Mucosa of descending colon (tissue), 3 donors: Measurements from ENCODE around the gene WNT7B. TPM values are rescaled to one million over a fixed set of nuclear protein-coding genes. Genes with fewer than 3 reads are reported as not detected.

Experiments used
- ATAC-seq: fragments of 200-7000 bp; cut with Tn5 transposase; one replicate; pipeline ENCODE4 v1.9.1; 2020; ENCODE audit warnings: mild to moderate bottlenecking, moderate library complexity
- DNase-seq, 3 donors: peaks; one replicate each; pipeline ENCODE4 v3.0.0-alpha.2; 2020
- H3K36me3 ChIP-seq: fragments of 200-600 bp; one replicate; pipeline ENCODE4 v1.8.0; 2021; ENCODE audit warnings: low read depth, mild to moderate bottlenecking
- H3K4me1 ChIP-seq: fragments of 200-600 bp; one replicate; pipeline ENCODE4 v1.8.0; 2021; ENCODE audit warnings: low read depth, mild to moderate bottlenecking
- H3K4me3 ChIP-seq: fragments of 200-600 bp; one replicate; pipeline ENCODE4 v1.8.0; 2021; ENCODE audit warnings: mild to moderate bottlenecking
- H3K9me3 ChIP-seq: fragments of 200-600 bp; one replicate; pipeline ENCODE4 v1.8.0; 2021; ENCODE audit warnings: mild to moderate bottlenecking
- CTCF ChIP-seq: fragments of 200-600 bp; IDR thresholded peaks from one replicate; pipeline ENCODE4 v1.8.0; 2022; ENCODE audit warnings: antibody characterized with exemption, mild to moderate bottlenecking
- intact Hi-C, 2 donors: fragments of 100-400 bp; cut with DNase I in 1 of 2; cut with micrococcal nuclease in 1 of 2; formaldehyde crosslinking; loops; one replicate each; pipeline versions ENCODE4 v1.11.0 to v1.11.1; 2022; cut with DNase I, micrococcal nuclease
- total RNA-seq, 3 donors: library from RNA; stranded (reverse); fragmentation: NEBNext Ultra II Directional in 2 of 3; extraction: Animal tissue kit (Norgen Biotek cat#: 25700) in 2 of 3; gene quantifications; one replicate each; pipeline versions ENCODE4 v1.2.1 to v1.2.4, GENCODE V29; 2021 to 2023
- donor health status: DM: no; HTN: no; CAD: no; lungs with moderate emphysema.
- donor health status: DM: no; HTN: no; CAD: no.
- donor health status: DM: no; HTN: yes; CAD: no.

WNT7B gene
- total RNA-seq, 3 donors from 2014 or later, result not detected

- ATAC-seq (no peak), DNase-seq (no peak)
- TF ChIP-seq CTCF, result no peak
- intact Hi-C loops, result no loop called here
- Histone ChIP-seq H3K4me3 (no peak overlapping the region), H3K9me3 (no peaks in the 10 kb centered on the region), H3K36me3 (no peaks in the 10 kb centered on the region), H3K4me1 (no peaks in the 10 kb centered on the region)
Measured at GRCh38 chr22:45922661-45923060, 54.3 kb downstream of the WNT7B start.

GRCh38 chr22:45922256-45922655, 54.7 kb downstream of the WNT7B start:
- ATAC-seq (no peak), DNase-seq (no peak)
- Histone ChIP-seq H3K4me3 (no peak overlapping the region), H3K9me3 (no peaks in the 10 kb centered on the region), H3K4me1 (no peaks in the 10 kb centered on the region), H3K36me3 (no peaks in the 10 kb centered on the region)
- no peak for TF ChIP-seq CTCF
- intact Hi-C loops, result no loop called here

GRCh38 chr22:45919504-45920286, 57.3 kb downstream of the WNT7B start:
- DNase-seq (no peak), ATAC-seq (no peak)
- no peak for TF ChIP-seq CTCF
- Histone ChIP-seq H3K36me3 (no peaks in the 10 kb centered on the region), H3K4me1 (no peaks in the 10 kb centered on the region), H3K4me3 (no peak overlapping the region), H3K9me3 (no peaks in the 10 kb centered on the region)
- intact Hi-C loops, result no loop called here

GRCh38 chr22:45918459-45919370, 58.2 kb downstream of the WNT7B start:
- Histone ChIP-seq H3K36me3 (no peaks in the 10 kb centered on the region), H3K4me3 (no peak overlapping the region), H3K4me1 (no peaks in the 10 kb centered on the region), H3K9me3 (no peaks in the 10 kb centered on the region)
- no peak for TF ChIP-seq CTCF
- DNase-seq (no peak), ATAC-seq (no peak)
- intact Hi-C loops, result no loop called here

GRCh38 chr22:45917700-45918458, 59.1 kb downstream of the WNT7B start:
- H3K4me1 ChIP-seq, result no peaks in the 10 kb centered on the region
- intact Hi-C loops, result no loop called here
- no peak overlapping the region for H3K4me3 ChIP-seq
- no peak for TF ChIP-seq CTCF
- H3K9me3 ChIP-seq, result no peaks in the 10 kb centered on the region
- H3K36me3 ChIP-seq, result no peaks in the 10 kb centered on the region
- ATAC-seq (no peak), DNase-seq (no peak)
